ENCODE results near the gene ALKBH5. TPM values are rescaled to one million over a fixed set of nuclear protein-coding genes. Genes with fewer than 3 reads are reported as not detected.

The ALKBH5 gene
- total and polyA plus RNA-seq, 10 of the 15 experiments (the other 5 are each of a cell fraction or from before 2014, with no cell fraction given): 13.7 to 99.9 (median 52.4) TPM

- ChIA-PET RAD21 (ENCODE audit: unreplicated experiment) (interaction anchor here (2.7 kb wide), 1 partner anchor 39 kb away, joined by 10 read pairs; the partner anchor contains the start of gene ALKBH5), SMC1A (ENCODE audit: uncharacterized antibody, unreplicated experiment) (no interaction called here), CTCF (interaction anchor here (0.9 to 4.8 kb wide), 7 partner anchors 11 to 73 kb away, joined by 3 to 43 read pairs (median 4); partner anchors contain the start of gene ALKBH5), POLR2A (interaction anchor here (0.6 to 1.2 kb wide), 2 partner anchors 17 to 59 kb away, joined by 3 to 4 read pairs; no protein-coding TSS in a partner anchor)
- H3K9me3 ChIP-seq (replicated peaks; ENCODE audit: control insufficient read depth, insufficient read depth, low read length): no peaks in the 10 kb centered on the region
- no peaks in the 10 kb centered on the region for H3K36me3 ChIP-seq (ENCODE audit: control insufficient read depth in 2 of 2, insufficient read depth in 2 of 2, low read length in 1 of 2)
- BruUV-seq (replicated peaks): no TSS peak
- intact Hi-C loops (cut with micrococcal nuclease; ENCODE audit: unreplicated experiment) (no loop called here), in situ Hi-C loops (cut with MboI) (no loop called here)
- H3K79me2 ChIP-seq (ENCODE audit: control insufficient read depth, insufficient read depth, low read length): no peaks in the 10 kb centered on the region
- H3K27ac ChIP-seq (ENCODE audit: control insufficient read depth, insufficient read depth): no peak overlapping the region
- H2AFZ ChIP-seq (ENCODE audit: control insufficient read depth, low read depth, low read length): no peak overlapping the region
- H3K4me3 ChIP-seq: no peak overlapping the region
- no peaks in the 10 kb centered on the region for H3K4me1 ChIP-seq (ENCODE audit: control insufficient read depth, insufficient read depth, low read length)
- no peak overlapping the region for H3K9ac ChIP-seq (ENCODE audit: control insufficient read depth, insufficient read depth, low read length)
- DNase-seq (ENCODE audit: low read depth, low spot score): no peak
- no peak for ATAC-seq
- no peak overlapping the region for H3K4me2 ChIP-seq (ENCODE audit: control insufficient read depth, insufficient read depth)
- 75% methylated on average over 4 of the region's 4 CpGs for WGBS (ENCODE audit: insufficient coverage, insufficient replicate concordance, low lambda C conversion rate, missing lambda C conversion rate)
- no peaks in the 10 kb centered on the region for H3K27me3 ChIP-seq (replicated peaks in 1 of 2; ENCODE audit: control insufficient read depth in 2 of 2, insufficient read depth in 2 of 2, low read length in 1 of 2)
- H4K20me1 ChIP-seq (ENCODE audit: control insufficient read depth, insufficient read depth): no peaks in the 10 kb centered on the region
- TF ChIP-seq TCF7 (IDR thresholded peaks at IDR 0.05; ENCODE audit: borderline replicate concordance) (no peak), ZZZ3 (IDR thresholded peaks at IDR 0.05; ENCODE audit: control insufficient read depth, insufficient read length, low read depth) (no peak), RUNX3 (IDR thresholded peaks at IDR 0.05; ENCODE audit: low read length) (no peak), BCL11A (IDR thresholded peaks at IDR 0.05; ENCODE audit: low read depth, low read length) (no peak), YY1 (IDR thresholded peaks at IDR 0.05; ENCODE audit: low read depth, low read length) (no peak), SP1 (IDR thresholded peaks at IDR 0.05; ENCODE audit: low read depth, low read length) (no peak), TCF12 (IDR thresholded peaks at IDR 0.05; ENCODE audit: low read depth, low read length) (no peak), RB1 (IDR thresholded peaks at IDR 0.05; ENCODE audit: borderline replicate concordance) (no peak), ZNF207 (IDR thresholded peaks at IDR 0.05; ENCODE audit: borderline replicate concordance) (no peak), MAX (IDR thresholded peaks at IDR 0.05; ENCODE audit: low read depth, low read length) (no peak), ELK1 (IDR thresholded peaks at IDR 0.05; ENCODE audit: low read depth, low read length) (no peak), CEBPB (IDR thresholded peaks at IDR 0.05; ENCODE audit: borderline replicate concordance in 1 of 2, low read depth in 2 of 2, low read length in 2 of 2) (no peak), KAT2A (conservative IDR thresholded peaks at IDR 0.05; ENCODE audit: control insufficient read depth, low read depth, low read length) (no peak), CHD2 (IDR thresholded peaks at IDR 0.05; ENCODE audit: borderline replicate concordance, low read depth, low read length) (no peak), SIN3A (IDR thresholded peaks at IDR 0.05; ENCODE audit: low read depth, low read length) (no peak), IRF4 (IDR thresholded peaks at IDR 0.05; ENCODE audit: low read depth, low read length) (no peak)
- TF ChIP-seq, protein P1, sequence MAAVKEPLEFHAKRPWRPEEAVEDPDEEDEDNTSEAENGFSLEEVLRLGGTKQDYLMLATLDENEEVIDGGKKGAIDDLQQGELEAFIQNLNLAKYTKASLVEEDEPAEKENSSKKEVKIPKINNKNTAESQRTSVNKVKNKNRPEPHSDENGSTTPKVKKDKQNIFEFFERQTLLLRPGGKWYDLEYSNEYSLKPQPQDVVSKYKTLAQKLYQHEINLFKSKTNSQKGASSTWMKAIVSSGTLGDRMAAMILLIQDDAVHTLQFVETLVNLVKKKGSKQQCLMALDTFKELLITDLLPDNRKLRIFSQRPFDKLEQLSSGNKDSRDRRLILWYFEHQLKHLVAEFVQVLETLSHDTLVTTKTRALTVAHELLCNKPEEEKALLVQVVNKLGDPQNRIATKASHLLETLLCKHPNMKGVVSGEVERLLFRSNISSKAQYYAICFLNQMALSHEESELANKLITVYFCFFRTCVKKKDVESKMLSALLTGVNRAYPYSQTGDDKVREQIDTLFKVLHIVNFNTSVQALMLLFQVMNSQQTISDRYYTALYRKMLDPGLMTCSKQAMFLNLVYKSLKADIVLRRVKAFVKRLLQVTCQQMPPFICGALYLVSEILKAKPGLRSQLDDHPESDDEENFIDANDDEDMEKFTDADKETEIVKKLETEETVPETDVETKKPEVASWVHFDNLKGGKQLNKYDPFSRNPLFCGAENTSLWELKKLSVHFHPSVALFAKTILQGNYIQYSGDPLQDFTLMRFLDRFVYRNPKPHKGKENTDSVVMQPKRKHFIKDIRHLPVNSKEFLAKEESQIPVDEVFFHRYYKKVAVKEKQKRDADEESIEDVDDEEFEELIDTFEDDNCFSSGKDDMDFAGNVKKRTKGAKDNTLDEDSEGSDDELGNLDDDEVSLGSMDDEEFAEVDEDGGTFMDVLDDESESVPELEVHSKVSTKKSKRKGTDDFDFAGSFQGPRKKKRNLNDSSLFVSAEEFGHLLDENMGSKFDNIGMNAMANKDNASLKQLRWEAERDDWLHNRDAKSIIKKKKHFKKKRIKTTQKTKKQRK (IDR thresholded peaks at IDR 0.05; ENCODE audit: low read depth, low read length): no peak
- no peak for FAIRE-seq
These were observed 39.4 kb upstream of the ALKBH5 start for GRCh38 chr17:18144261-18144660.

Measured in GM12878 (cell line).